ENCODE measurements around the gene RSRC1. TPM values are rescaled to one million over a fixed set of nuclear protein-coding genes. Genes with fewer than 3 reads are reported as not detected.

Gene RSRC1
- total RNA-seq, 4 donors from 2014 or later: 22.5 to 41.4 (median 32.9) TPM

DNA sequence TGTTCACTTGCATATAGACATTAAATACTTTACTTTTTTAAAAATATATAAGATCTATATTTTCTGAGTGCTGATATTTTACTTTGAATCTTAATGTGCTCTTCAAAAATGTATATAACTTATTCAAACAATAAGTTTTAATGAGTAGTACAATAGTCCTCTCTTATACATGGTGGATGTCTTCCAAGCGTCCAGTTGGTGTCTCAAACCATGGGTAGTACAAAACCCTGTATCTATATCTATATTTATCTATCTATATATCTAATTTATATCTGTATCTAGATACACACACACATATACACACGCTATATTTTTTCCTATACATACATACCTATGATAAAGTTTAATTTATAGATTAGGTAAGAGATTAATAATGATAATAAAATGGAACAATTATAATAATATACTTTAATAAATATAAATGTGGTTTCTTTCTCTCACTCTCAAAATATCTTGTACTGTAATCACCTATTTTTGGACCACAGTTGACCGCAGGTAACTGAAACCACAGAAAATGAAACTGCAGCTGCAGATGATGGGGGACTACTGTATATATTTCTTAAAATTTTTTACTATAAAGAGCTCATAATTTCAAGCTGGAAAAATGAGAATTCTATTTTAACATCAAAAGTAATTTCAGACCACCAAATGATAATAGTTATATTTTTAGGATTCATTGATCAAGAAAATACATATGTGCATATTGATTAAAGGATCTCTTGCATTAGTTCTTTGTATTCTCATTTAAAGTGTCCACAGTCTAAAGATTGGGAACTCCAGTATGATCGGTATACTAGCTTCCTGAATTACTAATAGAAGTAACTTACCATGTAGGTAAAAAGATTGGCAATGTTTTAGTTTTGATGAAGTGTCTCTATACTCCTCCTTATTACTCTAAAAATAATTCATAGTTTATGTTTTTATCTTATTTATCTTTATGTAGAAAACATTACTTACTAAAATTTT lies 246.0 kb downstream of the RSRC1 start:
- 80 to 84% methylated on average over 4 of the region's 4 CpGs for WGBS, 2 donors
- TF ChIP-seq, protein P1, sequence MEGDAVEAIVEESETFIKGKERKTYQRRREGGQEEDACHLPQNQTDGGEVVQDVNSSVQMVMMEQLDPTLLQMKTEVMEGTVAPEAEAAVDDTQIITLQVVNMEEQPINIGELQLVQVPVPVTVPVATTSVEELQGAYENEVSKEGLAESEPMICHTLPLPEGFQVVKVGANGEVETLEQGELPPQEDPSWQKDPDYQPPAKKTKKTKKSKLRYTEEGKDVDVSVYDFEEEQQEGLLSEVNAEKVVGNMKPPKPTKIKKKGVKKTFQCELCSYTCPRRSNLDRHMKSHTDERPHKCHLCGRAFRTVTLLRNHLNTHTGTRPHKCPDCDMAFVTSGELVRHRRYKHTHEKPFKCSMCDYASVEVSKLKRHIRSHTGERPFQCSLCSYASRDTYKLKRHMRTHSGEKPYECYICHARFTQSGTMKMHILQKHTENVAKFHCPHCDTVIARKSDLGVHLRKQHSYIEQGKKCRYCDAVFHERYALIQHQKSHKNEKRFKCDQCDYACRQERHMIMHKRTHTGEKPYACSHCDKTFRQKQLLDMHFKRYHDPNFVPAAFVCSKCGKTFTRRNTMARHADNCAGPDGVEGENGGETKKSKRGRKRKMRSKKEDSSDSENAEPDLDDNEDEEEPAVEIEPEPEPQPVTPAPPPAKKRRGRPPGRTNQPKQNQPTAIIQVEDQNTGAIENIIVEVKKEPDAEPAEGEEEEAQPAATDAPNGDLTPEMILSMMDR (IDR thresholded peaks at IDR 0.05): no peak
- no peak for TF ChIP-seq POLR2A (IDR thresholded peaks at IDR 0.05)
- intact Hi-C loops (cut with DNase I): no loop called here
- H3K4me3 ChIP-seq: no peak overlapping the region
- H3K36me3 ChIP-seq: peaks cover 0 to 10% (median 0%) of the 10 kb centered on the region in 3 donors
- no peaks in the 10 kb centered on the region for H3K27me3 ChIP-seq
- no peak overlapping the region for H3K27ac ChIP-seq
- no peak for DNase-seq
- no peaks in the 10 kb centered on the region for H3K4me1 ChIP-seq
- no peaks in the 10 kb centered on the region for H3K9me3 ChIP-seq

DNA sequence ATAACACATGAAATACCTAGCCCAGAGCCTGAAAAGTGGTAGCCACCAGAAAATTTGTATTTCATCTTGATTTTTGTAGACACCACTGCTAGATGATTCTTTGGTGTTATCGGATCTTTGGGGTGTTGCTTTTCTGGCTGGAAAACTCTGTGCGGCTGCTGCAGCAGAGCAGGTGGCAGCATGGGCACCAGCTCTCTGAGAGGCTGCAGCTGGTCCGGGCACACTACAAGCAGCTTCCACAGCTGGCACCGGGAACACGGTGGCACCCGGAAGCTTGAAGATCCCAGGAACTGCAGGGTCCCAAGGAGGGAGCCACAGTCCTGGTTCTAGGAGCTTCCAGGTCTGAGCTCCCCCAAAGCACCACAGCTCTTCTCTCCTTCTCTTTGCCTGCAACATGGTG lies 249.4 kb downstream of the RSRC1 start:
- no peak overlapping the region for H3K27ac ChIP-seq
- H3K9me3 ChIP-seq: no peaks in the 10 kb centered on the region
- TF ChIP-seq POLR2A (IDR thresholded peaks at IDR 0.05): no peak
- TF ChIP-seq, protein P1 (IDR thresholded peaks at IDR 0.05): no peak
- H3K36me3 ChIP-seq: peaks cover 0 to 10% (median 0%) of the 10 kb centered on the region in 3 donors
- no peaks in the 10 kb centered on the region for H3K4me1 ChIP-seq
- intact Hi-C loops (cut with DNase I): no loop called here
- H3K4me3 ChIP-seq: no peak overlapping the region
- no peak for DNase-seq
- 83 to 87% methylated on average over 6 of the region's 6 CpGs for WGBS, 2 donors
- H3K27me3 ChIP-seq: no peaks in the 10 kb centered on the region

DNA sequence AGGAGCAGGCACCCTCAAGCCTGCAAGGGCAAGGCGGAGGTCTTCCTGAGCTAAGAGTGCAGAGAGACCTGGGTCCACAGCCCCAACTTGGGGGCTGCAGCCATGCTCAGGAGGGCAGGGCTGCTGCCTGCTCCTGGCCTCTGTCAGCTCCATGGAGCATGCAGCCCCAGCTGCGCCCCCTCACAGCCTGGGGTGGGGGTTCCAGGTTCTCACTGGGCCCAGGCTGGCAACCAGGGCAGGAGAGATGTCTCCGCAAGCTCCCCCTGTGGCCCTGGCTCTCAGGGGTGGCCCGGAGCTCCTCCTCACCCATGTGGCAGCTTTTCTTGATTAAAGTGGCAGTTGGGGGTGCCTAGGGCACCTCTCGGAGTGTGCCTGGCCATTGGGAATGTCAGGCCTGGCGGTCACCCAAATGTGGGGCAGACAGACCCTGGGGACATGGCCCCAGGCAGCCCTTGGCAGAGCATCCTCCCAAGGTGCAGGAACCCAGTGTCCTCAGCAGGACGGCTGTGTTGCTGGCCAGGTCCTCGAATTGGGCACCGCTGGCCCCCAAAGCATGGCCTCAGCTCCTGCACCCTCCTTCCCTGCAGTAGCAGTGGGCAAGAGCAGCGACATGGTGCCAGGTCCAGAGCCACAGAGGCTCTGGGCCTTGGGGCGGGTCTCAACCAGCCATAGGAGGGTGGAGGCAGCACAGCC lies 251.0 kb downstream of the RSRC1 start:
- no peak overlapping the region for H3K27ac ChIP-seq
- TF ChIP-seq POLR2A (IDR thresholded peaks at IDR 0.05): no peak
- TF ChIP-seq, protein P1 (IDR thresholded peaks at IDR 0.05): no peak
- H3K36me3 ChIP-seq: peaks cover 0 to 10% (median 0%) of the 10 kb centered on the region in 3 donors
- H3K4me1 ChIP-seq: no peaks in the 10 kb centered on the region
- H3K27me3 ChIP-seq: no peaks in the 10 kb centered on the region
- no peak overlapping the region for H3K4me3 ChIP-seq
- no peaks in the 10 kb centered on the region for H3K9me3 ChIP-seq
- intact Hi-C loops (cut with DNase I): no loop called here
- DNase-seq: no peak
- 100% methylated on average over 1 to 3 of the region's 11 CpGs for WGBS, 2 donors

DNA sequence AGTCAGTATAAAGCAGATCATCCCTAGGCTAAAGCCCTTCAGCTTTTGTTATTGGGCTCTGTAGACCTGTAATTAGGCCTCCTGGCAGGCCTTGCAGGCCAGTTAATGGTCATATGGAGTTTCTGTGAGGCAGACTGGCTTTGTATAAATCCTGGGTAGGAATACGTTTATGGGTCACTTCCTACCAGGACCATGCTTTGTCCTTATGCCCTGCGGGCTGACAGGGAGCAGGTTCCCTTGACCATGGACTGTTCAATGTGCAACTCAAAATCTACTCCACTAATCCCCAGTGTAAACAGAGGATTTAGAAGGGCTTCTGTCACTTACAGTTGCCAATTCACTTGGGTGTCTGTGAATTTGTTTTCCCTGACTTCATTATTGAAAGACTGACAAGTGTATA lies 258.4 kb downstream of the RSRC1 start:
- 80% methylated on average over 2 of the region's 2 CpGs; no CpG with 5 or more reads in 1 of the 2 donors for WGBS, 2 donors
- no peaks in the 10 kb centered on the region for H3K36me3 ChIP-seq
- no peaks in the 10 kb centered on the region for H3K4me1 ChIP-seq
- no peak overlapping the region for H3K27ac ChIP-seq
- intact Hi-C loops (cut with DNase I): no loop called here
- no peak for DNase-seq
- no peak for TF ChIP-seq POLR2A (IDR thresholded peaks at IDR 0.05)
- TF ChIP-seq, protein P1 (IDR thresholded peaks at IDR 0.05): no peak
- no peaks in the 10 kb centered on the region for H3K9me3 ChIP-seq
- no peaks in the 10 kb centered on the region for H3K27me3 ChIP-seq
- H3K4me3 ChIP-seq: no peak overlapping the region

DNA sequence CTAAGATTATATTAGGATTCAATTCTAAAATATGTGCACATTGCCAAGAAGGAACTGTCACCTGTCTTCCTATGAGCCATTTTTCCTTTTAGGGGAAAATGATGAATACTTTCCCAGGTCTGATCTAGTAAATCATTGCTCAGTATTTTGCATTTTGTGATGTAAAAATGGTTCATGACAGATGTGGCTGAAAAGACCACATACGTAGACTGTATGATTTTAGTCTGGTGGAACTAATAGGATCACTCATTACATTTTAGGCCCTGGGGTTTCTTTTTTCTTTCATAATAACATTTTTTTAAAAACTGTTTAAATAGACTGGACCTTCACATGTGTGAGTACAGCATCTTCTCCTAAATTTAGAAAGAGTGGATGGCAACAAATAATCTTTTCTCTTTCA lies 259.4 kb downstream of the RSRC1 start:
- Histone ChIP-seq H3K4me1 (no peaks in the 10 kb centered on the region), H3K27ac (no peak overlapping the region), H3K36me3 (no peaks in the 10 kb centered on the region), H3K4me3 (no peak overlapping the region), H3K27me3 (no peaks in the 10 kb centered on the region), H3K9me3 (no peaks in the 10 kb centered on the region)
- TF ChIP-seq, protein P1 (IDR thresholded peaks at IDR 0.05): no peak
- TF ChIP-seq POLR2A (IDR thresholded peaks at IDR 0.05): no peak
- intact Hi-C loops (cut with DNase I): no loop called here
- 79 to 93% methylated on average over 1 of the region's 1 CpG for WGBS, 2 donors
- DNase-seq: no peak

Measured in esophagus squamous epithelium (tissue), 5 donors.